A549 (cell line): ENCODE data around the gene ITPRID2.

ENCODE experiments used
- CEBPB ChIP-seq, 2 experiments: fragments of >200 bp in 1 of 2; sonication (Bioruptor Twin) in 1 of 2; formaldehyde crosslinking in 1 of 2; IDR thresholded peaks; 2 replicates each; pipeline ENCODE4 v1.6.1; 2012 to 2016
- CHD2 ChIP-seq: fragments of 150-350 bp; IDR thresholded peaks from 2 replicates; pipeline ENCODE4 v1.6.1; 2014; ENCODE audit warnings: low read length; ENCODE audit not compliant: partially characterized antibody
- EP300 ChIP-seq, 2 experiments: fragments of >200 bp; sonication (Bioruptor Twin); formaldehyde crosslinking; IDR thresholded peaks; 2 replicates in 1 of 2; 3 replicates in 1 of 2; pipeline ENCODE4 v1.6.1; 2016 to 2017
- NPAS2 ChIP-seq: fragments of 250-450 bp; sonication (Bioruptor Pico); IDR thresholded peaks from 2 replicates; pipeline ENCODE4 v1.8.0; 2022; ENCODE audit warnings: mild to moderate bottlenecking, moderate library complexity, borderline replicate concordance
- PHF8 ChIP-seq: fragments of 200-600 bp; sonication (generic); IDR thresholded peaks from 2 replicates; pipeline ENCODE4 v1.6.1; 2016; ENCODE audit warnings: low read depth, mild to moderate bottlenecking, antibody characterized with exemption, moderate library complexity, borderline replicate concordance
- POLR2A ChIP-seq: IDR thresholded peaks from 2 replicates; pipeline ENCODE4 v1.6.1; 2012; ENCODE audit warnings: mild to moderate bottlenecking, low read length
- TP53 ChIP-seq: fragments of 250-450 bp; sonication (Bioruptor Pico); IDR thresholded peaks from 2 replicates; pipeline ENCODE4 v1.5.0; 2021; ENCODE audit warnings: mild to moderate bottlenecking, moderate library complexity
- USF2 ChIP-seq: fragments of 450-650 bp; IDR thresholded peaks from 2 replicates; pipeline ENCODE4 v1.6.1; 2014; ENCODE audit warnings: antibody characterized with exemption
- ZSCAN20 ChIP-seq: fragments of 250-450 bp; sonication (Bioruptor Pico); IDR thresholded peaks from 2 replicates; pipeline ENCODE4 v1.8.0; 2022; ENCODE audit warnings: mild to moderate bottlenecking, moderate library complexity
- TF ChIP-seq, protein P1 (sequence below): fragments of >200 bp; sonication (Bioruptor Twin); formaldehyde crosslinking; IDR thresholded peaks from 3 replicates; pipeline ENCODE4 v1.5.1; 2016
- TF ChIP-seq, protein P2 (sequence below): fragments of >200 bp; sonication (Bioruptor Twin); formaldehyde crosslinking; IDR thresholded peaks from 3 replicates; pipeline ENCODE4 v1.6.1; 2016

- no peak for TF ChIP-seq EP300 (IDR thresholded peaks at IDR 0.05)
- no peak for TF ChIP-seq POLR2A
- TF ChIP-seq USF2 = no peak
- TF ChIP-seq, protein P1, sequence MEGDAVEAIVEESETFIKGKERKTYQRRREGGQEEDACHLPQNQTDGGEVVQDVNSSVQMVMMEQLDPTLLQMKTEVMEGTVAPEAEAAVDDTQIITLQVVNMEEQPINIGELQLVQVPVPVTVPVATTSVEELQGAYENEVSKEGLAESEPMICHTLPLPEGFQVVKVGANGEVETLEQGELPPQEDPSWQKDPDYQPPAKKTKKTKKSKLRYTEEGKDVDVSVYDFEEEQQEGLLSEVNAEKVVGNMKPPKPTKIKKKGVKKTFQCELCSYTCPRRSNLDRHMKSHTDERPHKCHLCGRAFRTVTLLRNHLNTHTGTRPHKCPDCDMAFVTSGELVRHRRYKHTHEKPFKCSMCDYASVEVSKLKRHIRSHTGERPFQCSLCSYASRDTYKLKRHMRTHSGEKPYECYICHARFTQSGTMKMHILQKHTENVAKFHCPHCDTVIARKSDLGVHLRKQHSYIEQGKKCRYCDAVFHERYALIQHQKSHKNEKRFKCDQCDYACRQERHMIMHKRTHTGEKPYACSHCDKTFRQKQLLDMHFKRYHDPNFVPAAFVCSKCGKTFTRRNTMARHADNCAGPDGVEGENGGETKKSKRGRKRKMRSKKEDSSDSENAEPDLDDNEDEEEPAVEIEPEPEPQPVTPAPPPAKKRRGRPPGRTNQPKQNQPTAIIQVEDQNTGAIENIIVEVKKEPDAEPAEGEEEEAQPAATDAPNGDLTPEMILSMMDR = no peak
- TF ChIP-seq CHD2 = no peak
- no peak for TF ChIP-seq PHF8
- TF ChIP-seq, protein P2, sequence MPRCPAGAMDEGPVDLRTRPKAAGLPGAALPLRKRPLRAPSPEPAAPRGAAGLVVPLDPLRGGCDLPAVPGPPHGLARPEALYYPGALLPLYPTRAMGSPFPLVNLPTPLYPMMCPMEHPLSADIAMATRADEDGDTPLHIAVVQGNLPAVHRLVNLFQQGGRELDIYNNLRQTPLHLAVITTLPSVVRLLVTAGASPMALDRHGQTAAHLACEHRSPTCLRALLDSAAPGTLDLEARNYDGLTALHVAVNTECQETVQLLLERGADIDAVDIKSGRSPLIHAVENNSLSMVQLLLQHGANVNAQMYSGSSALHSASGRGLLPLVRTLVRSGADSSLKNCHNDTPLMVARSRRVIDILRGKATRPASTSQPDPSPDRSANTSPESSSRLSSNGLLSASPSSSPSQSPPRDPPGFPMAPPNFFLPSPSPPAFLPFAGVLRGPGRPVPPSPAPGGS = no peak
- TF ChIP-seq CEBPB (IDR thresholded peaks at IDR 0.05) = no peak
- no peak for TF ChIP-seq NPAS2
- no peak for TF ChIP-seq TP53 (CRISPR knock-in tag)
- no peak for TF ChIP-seq ZSCAN20 (CRISPR knock-in tag)
Observed at GRCh38 chr2:181952404-181953226, 61.1 kb downstream of the ITPRID2 start.
